H1 (cell line): ENCODE data around the gene FKRP.
"Not testable (repeated sequence)": the region's sequence is repeated elsewhere in the genome, so short reads cannot be mapped to it uniquely, and the experiment has no call there.

Source experiments
- CHD2 ChIP-seq: IDR thresholded peaks from 2 replicates; pipeline ENCODE4 v1.6.1; 2012; ENCODE audit warnings: low read length, improper control_type of control experiment
- EZH2 ChIP-seq: fragments of 200-600 bp; sonication (generic); IDR thresholded peaks from 2 replicates; pipeline ENCODE4 v1.7.1; 2012; ENCODE audit warnings: low read depth, mild to moderate bottlenecking, moderate library complexity, low read length, inconsistent platforms; ENCODE audit not compliant: severe bottlenecking
- HDAC2 ChIP-seq, 2 experiments: fragments of 300-600 bp in 1 of 2; sonication (generic) in 1 of 2; IDR thresholded peaks; 2 replicates each; pipeline ENCODE4 v1.6.1; 2011 to 2012; ENCODE audit warnings: low read depth in 2 of 2, low read length in 2 of 2, mild to moderate bottlenecking in 2 of 2, moderate library complexity in 2 of 2, borderline replicate concordance in 1 of 2, inconsistent platforms in 1 of 2
- TF ChIP-seq, protein P1 (sequence below): IDR thresholded peaks from 2 replicates; pipeline ENCODE4 v1.6.1; 2012; ENCODE audit warnings: low read length, inconsistent platforms

DNA sequence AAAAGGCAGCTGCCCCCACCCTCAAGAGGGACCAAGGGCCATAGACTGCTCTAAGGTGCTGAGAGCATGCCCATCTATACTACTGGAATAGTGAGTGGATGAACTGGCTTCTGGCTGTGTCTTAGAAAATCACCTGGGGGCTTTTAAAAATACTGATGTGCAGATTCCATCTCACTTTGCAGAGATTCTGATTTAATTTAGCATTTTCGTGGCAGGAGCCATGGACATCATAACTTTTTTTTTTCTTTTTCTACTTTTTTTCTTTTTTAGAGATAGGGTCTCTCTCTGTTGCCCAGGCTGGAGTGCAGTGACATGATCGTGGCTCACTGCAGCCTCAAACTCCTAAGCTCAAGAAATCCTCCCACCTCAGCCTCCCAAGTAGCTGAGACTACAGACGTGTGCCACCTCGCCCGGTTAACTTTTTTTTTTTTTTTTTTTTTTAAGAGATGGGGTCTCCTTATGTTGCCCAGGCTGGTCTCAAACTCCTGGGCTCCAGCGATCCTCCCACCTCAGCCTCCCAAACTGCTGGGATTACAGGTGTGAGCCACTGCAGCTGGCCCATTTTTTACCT is 33.0 kb upstream of the FKRP start:
- TF ChIP-seq CHD2; EZH2; HDAC2 (IDR thresholded peaks at IDR 0.05; ENCODE audit: borderline replicate concordance in 1 of 2, low read depth in 2 of 2, low read length in 2 of 2): not testable (repeated sequence)
- TF ChIP-seq, protein P1, sequence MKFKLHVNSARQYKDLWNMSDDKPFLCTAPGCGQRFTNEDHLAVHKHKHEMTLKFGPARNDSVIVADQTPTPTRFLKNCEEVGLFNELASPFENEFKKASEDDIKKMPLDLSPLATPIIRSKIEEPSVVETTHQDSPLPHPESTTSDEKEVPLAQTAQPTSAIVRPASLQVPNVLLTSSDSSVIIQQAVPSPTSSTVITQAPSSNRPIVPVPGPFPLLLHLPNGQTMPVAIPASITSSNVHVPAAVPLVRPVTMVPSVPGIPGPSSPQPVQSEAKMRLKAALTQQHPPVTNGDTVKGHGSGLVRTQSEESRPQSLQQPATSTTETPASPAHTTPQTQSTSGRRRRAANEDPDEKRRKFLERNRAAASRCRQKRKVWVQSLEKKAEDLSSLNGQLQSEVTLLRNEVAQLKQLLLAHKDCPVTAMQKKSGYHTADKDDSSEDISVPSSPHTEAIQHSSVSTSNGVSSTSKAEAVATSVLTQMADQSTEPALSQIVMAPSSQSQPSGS: not testable (repeated sequence)
